HG03432 (cell line): ENCODE data around the gene WASF3.

Experiments
- ATAC-seq: cut with Tn5 transposase; IDR thresholded peaks from one replicate; pipeline ENCODE4 v1.9.1; 2021; ENCODE audit warnings: mild to moderate bottlenecking, moderate library complexity; ENCODE audit not compliant: unreplicated experiment

The WASF3 gene

GRCh38 chr13:26541678-26542568, 15.6 kb upstream of the WASF3 start:
- no peak for ATAC-seq

GRCh38 chr13:26544707-26545106, 12.8 kb upstream of the WASF3 start:
- ATAC-seq, result no peak

GRCh38 chr13:26548205-26548765, 9.2 kb upstream of the WASF3 start:
- no peak for ATAC-seq

GRCh38 chr13:26549713-26550112, 7.8 kb upstream of the WASF3 start:
- ATAC-seq, result no peak

- no peak for ATAC-seq
Measured at GRCh38 chr13:26551255-26551860, 6.1 kb upstream of the WASF3 start.

GRCh38 chr13:26555413-26555812, 2.1 kb upstream of the WASF3 start:
- no peak for ATAC-seq

GRCh38 chr13:26557051-26557392, 461 bp upstream of the WASF3 start:
- ATAC-seq, result peak; percentile 25

GRCh38 chr13:26558074-26558805, 757 bp downstream of the WASF3 start:
- ATAC-seq, result no peak

GRCh38 chr13:26558987-26559386, 1.5 kb downstream of the WASF3 start:
- ATAC-seq, result no peak

- no peak for ATAC-seq
Measured at GRCh38 chr13:26560456-26560855, 3.0 kb downstream of the WASF3 start.

GRCh38 chr13:26561067-26561466, 3.6 kb downstream of the WASF3 start:
- no peak for ATAC-seq

- no peak for ATAC-seq
Measured at GRCh38 chr13:26561651-26562511, 4.4 kb downstream of the WASF3 start.

GRCh38 chr13:26562512-26562890, 5.0 kb downstream of the WASF3 start:
- ATAC-seq, result no peak

- ATAC-seq, result no peak
Measured at GRCh38 chr13:26563713-26564112, 6.2 kb downstream of the WASF3 start.

- no peak for ATAC-seq
Measured at GRCh38 chr13:26568132-26568815, 10.8 kb downstream of the WASF3 start.

GRCh38 chr13:26571518-26571917, 14.0 kb downstream of the WASF3 start:
- ATAC-seq, result no peak

GRCh38 chr13:26575244-26575643, 17.8 kb downstream of the WASF3 start:
- ATAC-seq, result no peak

- ATAC-seq, result no peak
Measured at GRCh38 chr13:26579580-26579979, 22.1 kb downstream of the WASF3 start.

- no peak for ATAC-seq
Measured at GRCh38 chr13:26583662-26584061, 26.2 kb downstream of the WASF3 start.

GRCh38 chr13:26584713-26585112, 27.2 kb downstream of the WASF3 start:
- no peak for ATAC-seq
